Measurements from ENCODE around the gene SLC9A2. TPM values are rescaled to one million over a fixed set of nuclear protein-coding genes. Genes with fewer than 3 reads are reported as not detected.

Gene SLC9A2
- total RNA-seq, 4 donors from 2014 or later: 61.7 to 151 (median 80.6) TPM

DNA sequence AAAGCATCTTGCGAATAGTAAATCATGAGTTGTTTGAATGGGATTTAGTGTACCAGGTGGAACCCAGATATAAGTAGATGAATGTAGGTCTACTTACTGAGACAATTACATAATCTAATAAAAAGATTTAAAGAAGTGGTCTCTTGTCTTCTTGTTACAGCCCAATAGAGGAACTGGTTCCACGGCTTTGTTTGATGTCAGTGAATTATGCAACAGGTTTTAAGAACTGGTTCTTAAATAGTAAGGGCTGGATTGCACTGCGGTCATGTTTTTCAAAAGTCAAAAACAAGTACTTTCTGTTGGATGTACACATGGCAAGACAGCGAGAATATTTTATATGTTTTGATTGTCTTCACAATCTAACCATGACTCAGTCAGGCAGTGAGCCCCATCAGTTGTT, 15.4 kb upstream of the SLC9A2 start:
- no peaks in the 10 kb centered on the region for H3K27me3 ChIP-seq
- TF ChIP-seq POLR2AphosphoS5 (IDR thresholded peaks at IDR 0.05) (no peak), EP300 (IDR thresholded peaks at IDR 0.05; ENCODE audit: low read depth) (no peak), POLR2A (IDR thresholded peaks at IDR 0.05) (no peak)
- TF ChIP-seq, protein P1, sequence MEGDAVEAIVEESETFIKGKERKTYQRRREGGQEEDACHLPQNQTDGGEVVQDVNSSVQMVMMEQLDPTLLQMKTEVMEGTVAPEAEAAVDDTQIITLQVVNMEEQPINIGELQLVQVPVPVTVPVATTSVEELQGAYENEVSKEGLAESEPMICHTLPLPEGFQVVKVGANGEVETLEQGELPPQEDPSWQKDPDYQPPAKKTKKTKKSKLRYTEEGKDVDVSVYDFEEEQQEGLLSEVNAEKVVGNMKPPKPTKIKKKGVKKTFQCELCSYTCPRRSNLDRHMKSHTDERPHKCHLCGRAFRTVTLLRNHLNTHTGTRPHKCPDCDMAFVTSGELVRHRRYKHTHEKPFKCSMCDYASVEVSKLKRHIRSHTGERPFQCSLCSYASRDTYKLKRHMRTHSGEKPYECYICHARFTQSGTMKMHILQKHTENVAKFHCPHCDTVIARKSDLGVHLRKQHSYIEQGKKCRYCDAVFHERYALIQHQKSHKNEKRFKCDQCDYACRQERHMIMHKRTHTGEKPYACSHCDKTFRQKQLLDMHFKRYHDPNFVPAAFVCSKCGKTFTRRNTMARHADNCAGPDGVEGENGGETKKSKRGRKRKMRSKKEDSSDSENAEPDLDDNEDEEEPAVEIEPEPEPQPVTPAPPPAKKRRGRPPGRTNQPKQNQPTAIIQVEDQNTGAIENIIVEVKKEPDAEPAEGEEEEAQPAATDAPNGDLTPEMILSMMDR (IDR thresholded peaks at IDR 0.05): no peak
- no peaks in the 10 kb centered on the region for H3K36me3 ChIP-seq
- no peak for DNase-seq
- intact Hi-C loops (cut with DNase I; ENCODE audit: low total_unique reads): no loop called here
- no peaks in the 10 kb centered on the region for H3K9me3 ChIP-seq
- no peak overlapping the region for H3K4me3 ChIP-seq
- peaks cover 0 to 9% (median 5%) of the 10 kb centered on the region in 4 donors for H3K4me1 ChIP-seq
- WGBS, 2 donors (ENCODE audit: low coverage in 1 of 2): 46 to 51% methylated on average over 4 of the region's 4 CpGs
- no peak overlapping the region for H3K27ac ChIP-seq
- in situ Hi-C loops (cut with MboI; ENCODE audit: low pct_ligation_motif_present in 1 of 4, low pct_unique_long_range_greater_than_20kb in 1 of 4, low sequenced_read_pairs in 3 of 4): no loop called here

- Histone ChIP-seq H3K4me3 (no peak overlapping the region), H3K4me1 (peaks cover 0 to 9% (median 5%) of the 10 kb centered on the region in 4 donors), H3K27me3 (no peaks in the 10 kb centered on the region), H3K27ac (no peak overlapping the region), H3K9me3 (no peaks in the 10 kb centered on the region), H3K36me3 (no peaks in the 10 kb centered on the region)
- WGBS, 2 donors (ENCODE audit: low coverage in 1 of 2): 10 to 15% methylated on average over 3 of the region's 3 CpGs
- DNase-seq: peak; percentile 39
- in situ Hi-C loops (cut with MboI; ENCODE audit: low pct_ligation_motif_present in 1 of 4, low pct_unique_long_range_greater_than_20kb in 1 of 4, low sequenced_read_pairs in 3 of 4): no loop called here
- intact Hi-C loops (cut with DNase I; ENCODE audit: low total_unique reads): no loop called here
- TF ChIP-seq, protein P1 (IDR thresholded peaks at IDR 0.05): no peak
- no peak for TF ChIP-seq POLR2AphosphoS5 (IDR thresholded peaks at IDR 0.05)
- no peak for TF ChIP-seq EP300 (IDR thresholded peaks at IDR 0.05; ENCODE audit: low read depth)
- TF ChIP-seq POLR2A (IDR thresholded peaks at IDR 0.05): no peak
Measured at GRCh38 chr2:102604769-102605168, 14.6 kb upstream of the SLC9A2 start.

- intact Hi-C loops (cut with DNase I; ENCODE audit: low total_unique reads): no loop called here
- Histone ChIP-seq H3K27me3 (no peaks in the 10 kb centered on the region), H3K4me1 (peaks cover 0 to 9% (median 5%) of the 10 kb centered on the region in 4 donors), H3K36me3 (no peaks in the 10 kb centered on the region), H3K9me3 (no peaks in the 10 kb centered on the region), H3K27ac (no peak overlapping the region), H3K4me3 (no peak overlapping the region)
- in situ Hi-C loops (cut with MboI; ENCODE audit: low pct_ligation_motif_present in 1 of 4, low pct_unique_long_range_greater_than_20kb in 1 of 4, low sequenced_read_pairs in 3 of 4): no loop called here
- no peak for DNase-seq
- WGBS, 2 donors (ENCODE audit: low coverage in 1 of 2): 0 to 53% methylated on average over 1 of the region's 1 CpG
- TF ChIP-seq, protein P1 (IDR thresholded peaks at IDR 0.05): no peak
- TF ChIP-seq POLR2AphosphoS5 (IDR thresholded peaks at IDR 0.05): no peak
Measured at GRCh38 chr2:102606353-102606752, 13.0 kb upstream of the SLC9A2 start.

DNA sequence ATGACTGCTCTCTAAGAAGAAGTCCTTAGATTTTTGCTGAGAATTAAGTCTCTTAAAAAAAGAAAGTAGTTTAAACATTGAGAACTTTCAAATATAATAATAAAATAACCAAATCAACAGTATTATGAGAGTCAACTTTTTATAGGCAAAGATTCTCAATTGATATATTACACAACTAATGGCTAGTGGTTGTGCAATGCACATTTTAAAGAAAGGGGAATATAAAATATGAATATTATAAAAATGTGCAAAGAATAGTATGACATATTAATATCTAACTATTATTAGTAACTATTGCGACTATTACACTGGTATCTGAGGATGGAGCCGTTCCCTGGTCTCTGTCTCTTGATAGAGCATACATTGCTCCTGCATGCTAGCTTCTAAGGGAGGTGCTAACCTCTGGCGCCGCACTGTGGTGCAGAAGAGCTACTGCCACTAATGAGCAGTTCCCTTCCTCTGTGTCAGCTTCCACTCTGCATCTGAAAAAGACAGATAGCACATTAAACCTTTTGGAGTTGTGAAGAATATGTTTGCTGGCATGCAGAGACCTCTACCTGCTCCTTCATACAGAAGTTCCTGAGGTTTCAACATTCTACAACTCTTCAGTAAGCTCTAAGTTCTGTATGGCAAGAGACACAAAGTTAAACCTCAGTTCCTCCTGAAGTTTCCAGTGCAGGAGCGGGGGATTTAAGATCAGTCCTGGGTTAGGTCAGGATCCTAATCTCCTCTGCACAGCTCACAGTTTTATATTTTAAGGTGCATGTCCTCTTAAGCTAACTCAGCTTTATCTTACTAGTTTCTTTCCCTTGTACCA, 3.5 kb upstream of the SLC9A2 start:
- in situ Hi-C loops (cut with MboI; ENCODE audit: low pct_ligation_motif_present in 1 of 4, low pct_unique_long_range_greater_than_20kb in 1 of 4, low sequenced_read_pairs in 3 of 4) (no loop called here), intact Hi-C loops (cut with DNase I; ENCODE audit: low total_unique reads) (no loop called here)
- H3K36me3 ChIP-seq: no peaks in the 10 kb centered on the region
- peaks cover 0 to 26% (median 13%) of the 10 kb centered on the region in 4 donors for H3K4me1 ChIP-seq
- no peak overlapping the region for H3K27ac ChIP-seq
- 19 to 20% methylated on average over 5 of the region's 5 CpGs for WGBS, 2 donors (ENCODE audit: low coverage in 1 of 2)
- peaks cover 27% of the 10 kb centered on the region for H3K27me3 ChIP-seq
- DNase-seq: peak; percentile 65
- H3K4me3 ChIP-seq: no peak overlapping the region
- H3K9me3 ChIP-seq: no peaks in the 10 kb centered on the region
- TF ChIP-seq EP300 (IDR thresholded peaks at IDR 0.05; ENCODE audit: low read depth) (no peak), POLR2AphosphoS5 (IDR thresholded peaks at IDR 0.05) (no peak)
- TF ChIP-seq, protein P1 (IDR thresholded peaks at IDR 0.05): peak; percentile 58 to 86 (median 85)
